Stromal cell of bone marrow (primary cell): ENCODE data around the gene PRKCE.
A peak's percentile ranks its signal among the peaks of the same experiment; 100 is the strongest.
"Not testable (repeated sequence)": the region's sequence is repeated elsewhere in the genome, so short reads cannot be mapped to it uniquely, and the experiment has no call there.

Experiments used
- DNase-seq: peaks from one replicate; pipeline ENCODE4 v3.0.0-alpha.2; 2012; ENCODE audit warnings: low read depth

The PRKCE gene

GRCh38 chr2:45837812-45838341 is 186.4 kb downstream of the PRKCE start:
- DNase-seq = no peak

GRCh38 chr2:45839508-45840251 is 188.2 kb downstream of the PRKCE start:
- DNase-seq = no peak

GRCh38 chr2:45840481-45840880 is 189.0 kb downstream of the PRKCE start:
- DNase-seq = no peak

GRCh38 chr2:45841752-45842407 is 190.4 kb downstream of the PRKCE start:
- no peak for DNase-seq

GRCh38 chr2:45843136-45843535 is 191.7 kb downstream of the PRKCE start:
- DNase-seq = no peak

GRCh38 chr2:45844796-45845457 is 193.5 kb downstream of the PRKCE start:
- DNase-seq = no peak

- DNase-seq = no peak
These were observed 194.1 kb downstream of the PRKCE start for GRCh38 chr2:45845566-45845965.

GRCh38 chr2:45849491-45850283 is 198.2 kb downstream of the PRKCE start:
- DNase-seq = peak; percentile 61

- no peak for DNase-seq
These were observed 199.1 kb downstream of the PRKCE start for GRCh38 chr2:45850558-45850957.

- DNase-seq = no peak
These were observed 199.6 kb downstream of the PRKCE start for GRCh38 chr2:45851111-45851510.

- DNase-seq = peak; percentile 67
These were observed 200.3 kb downstream of the PRKCE start for GRCh38 chr2:45851576-45852304.

GRCh38 chr2:45852450-45853150 is 201.1 kb downstream of the PRKCE start:
- DNase-seq = no peak

GRCh38 chr2:45855374-45855773 is 203.9 kb downstream of the PRKCE start:
- DNase-seq = no peak

- DNase-seq = no peak
These were observed 205.2 kb downstream of the PRKCE start for GRCh38 chr2:45856391-45857274.

GRCh38 chr2:45857275-45857609 is 205.8 kb downstream of the PRKCE start:
- DNase-seq = no peak

GRCh38 chr2:45857867-45858520 is 206.5 kb downstream of the PRKCE start:
- DNase-seq = no peak

- DNase-seq = not testable (repeated sequence)
These were observed 207.4 kb downstream of the PRKCE start for GRCh38 chr2:45858872-45859271.

GRCh38 chr2:45859682-45860081 is 208.2 kb downstream of the PRKCE start:
- DNase-seq = no peak
